H1 (cell line): ENCODE measurements around the gene PHF1.

Experiments
- CEBPB ChIP-seq: IDR thresholded peaks from 2 replicates; pipeline ENCODE4 v1.6.1; 2012; ENCODE audit warnings: low read depth, low read length
- CREB1 ChIP-seq: IDR thresholded peaks from 2 replicates; pipeline ENCODE4 v1.6.1; 2012; ENCODE audit warnings: inconsistent platforms
- MAFK ChIP-seq: IDR thresholded peaks from 2 replicates; pipeline ENCODE4 v1.6.1; 2012; ENCODE audit warnings: low read depth, mild to moderate bottlenecking, improper control_type of control experiment, low read length
- POLR2A ChIP-seq, 2 experiments: IDR thresholded peaks; 1 replicate in 1 of 2; 2 replicates in 1 of 2; pipeline ENCODE4 v1.6.1; 2011; ENCODE audit warnings: low read depth in 2 of 2, low read length in 2 of 2, mild to moderate bottlenecking in 2 of 2; ENCODE audit errors: control extremely low read depth in 1 of 2
- TEAD4 ChIP-seq: IDR thresholded peaks from 2 replicates; pipeline ENCODE4 v1.6.1; 2012; ENCODE audit warnings: low read depth, low read length, inconsistent platforms, mixed read lengths
- ZNF274 ChIP-seq: IDR thresholded peaks from 2 replicates; pipeline ENCODE4 v1.7.0; 2012; ENCODE audit warnings: low read length, borderline replicate concordance; ENCODE audit errors: extremely low read depth
- TF ChIP-seq, protein P1 (sequence below), 3 experiments: IDR thresholded peaks; 1 replicate in 2 of 3; 2 replicates in 1 of 3; pipeline versions ENCODE4 v1.5.1 to v1.6.1; 2011; ENCODE audit warnings: low read length in 3 of 3, mild to moderate bottlenecking in 3 of 3, inconsistent platforms in 2 of 3, low read depth in 1 of 3, moderate library complexity in 1 of 3; ENCODE audit not compliant: insufficient read depth in 1 of 3; ENCODE audit errors: control extremely low read depth in 1 of 3

DNA sequence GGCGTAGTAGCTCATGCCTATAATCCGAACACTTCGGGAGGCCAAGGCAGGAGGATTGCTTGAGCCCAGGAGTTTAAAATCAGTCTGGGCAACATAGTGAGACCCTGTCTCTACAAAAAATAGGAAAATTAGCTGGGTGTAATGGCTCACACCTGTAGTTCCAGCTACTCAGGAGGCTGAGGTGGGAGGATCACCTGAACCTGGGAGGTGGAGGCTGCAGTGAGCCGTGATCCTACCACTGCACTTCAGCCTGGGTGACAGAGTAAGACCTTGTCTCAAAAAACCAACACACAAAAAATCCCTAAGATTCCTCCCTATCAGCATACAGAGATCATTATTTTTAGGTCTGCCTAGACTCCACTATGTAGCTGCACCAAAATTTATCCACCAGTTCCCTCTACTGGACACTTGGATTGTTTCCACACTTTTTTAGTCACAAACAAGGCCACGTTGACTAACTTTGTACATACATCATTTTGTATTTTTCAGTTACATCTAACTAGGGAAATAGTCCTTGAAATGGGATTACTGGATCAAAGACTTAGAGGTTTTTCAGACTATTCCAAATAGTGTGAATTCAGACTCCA lies 3.6 kb upstream of the PHF1 start:
- no peak for TF ChIP-seq POLR2A (IDR thresholded peaks at IDR 0.05; ENCODE audit: control extremely low read depth in 1 of 2, low read depth in 2 of 2, low read length in 2 of 2)
- no peak for TF ChIP-seq CEBPB
- TF ChIP-seq TEAD4, result no peak
- TF ChIP-seq, protein P1, sequence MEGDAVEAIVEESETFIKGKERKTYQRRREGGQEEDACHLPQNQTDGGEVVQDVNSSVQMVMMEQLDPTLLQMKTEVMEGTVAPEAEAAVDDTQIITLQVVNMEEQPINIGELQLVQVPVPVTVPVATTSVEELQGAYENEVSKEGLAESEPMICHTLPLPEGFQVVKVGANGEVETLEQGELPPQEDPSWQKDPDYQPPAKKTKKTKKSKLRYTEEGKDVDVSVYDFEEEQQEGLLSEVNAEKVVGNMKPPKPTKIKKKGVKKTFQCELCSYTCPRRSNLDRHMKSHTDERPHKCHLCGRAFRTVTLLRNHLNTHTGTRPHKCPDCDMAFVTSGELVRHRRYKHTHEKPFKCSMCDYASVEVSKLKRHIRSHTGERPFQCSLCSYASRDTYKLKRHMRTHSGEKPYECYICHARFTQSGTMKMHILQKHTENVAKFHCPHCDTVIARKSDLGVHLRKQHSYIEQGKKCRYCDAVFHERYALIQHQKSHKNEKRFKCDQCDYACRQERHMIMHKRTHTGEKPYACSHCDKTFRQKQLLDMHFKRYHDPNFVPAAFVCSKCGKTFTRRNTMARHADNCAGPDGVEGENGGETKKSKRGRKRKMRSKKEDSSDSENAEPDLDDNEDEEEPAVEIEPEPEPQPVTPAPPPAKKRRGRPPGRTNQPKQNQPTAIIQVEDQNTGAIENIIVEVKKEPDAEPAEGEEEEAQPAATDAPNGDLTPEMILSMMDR (IDR thresholded peaks at IDR 0.05; ENCODE audit: control extremely low read depth in 1 of 3, insufficient read depth in 1 of 3, low read depth in 1 of 3, low read length in 3 of 3), result no peak
- no peak for TF ChIP-seq MAFK
- no peak for TF ChIP-seq ZNF274
- TF ChIP-seq CREB1, result no peak
